Measurements from ENCODE around the gene LONRF3. TPM values are rescaled to one million over a fixed set of nuclear protein-coding genes. Genes with fewer than 3 reads are reported as not detected.

The LONRF3 gene
- total RNA-seq, 1 donor from 2014 or later, result 0.30 TPM

DNA sequence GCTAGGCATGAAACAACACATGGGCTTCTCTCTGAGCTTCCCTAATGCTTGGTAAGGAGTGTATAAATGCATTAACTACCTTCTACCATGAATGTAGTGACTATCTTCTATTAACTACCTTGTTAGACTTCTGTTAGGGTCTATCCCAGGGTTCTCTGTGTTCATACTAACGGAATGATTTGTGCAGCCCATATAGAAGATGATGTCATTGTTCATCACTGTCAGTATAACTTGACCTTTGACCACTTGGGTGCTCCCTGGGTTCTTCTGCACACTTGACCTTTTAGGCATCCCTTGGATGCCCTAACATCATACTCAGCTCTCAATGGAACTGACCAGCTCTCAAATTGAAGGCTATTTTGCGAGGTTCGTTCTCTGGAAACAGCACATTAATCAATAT, 67.6 kb downstream of the LONRF3 start:
- TF ChIP-seq, protein P1, sequence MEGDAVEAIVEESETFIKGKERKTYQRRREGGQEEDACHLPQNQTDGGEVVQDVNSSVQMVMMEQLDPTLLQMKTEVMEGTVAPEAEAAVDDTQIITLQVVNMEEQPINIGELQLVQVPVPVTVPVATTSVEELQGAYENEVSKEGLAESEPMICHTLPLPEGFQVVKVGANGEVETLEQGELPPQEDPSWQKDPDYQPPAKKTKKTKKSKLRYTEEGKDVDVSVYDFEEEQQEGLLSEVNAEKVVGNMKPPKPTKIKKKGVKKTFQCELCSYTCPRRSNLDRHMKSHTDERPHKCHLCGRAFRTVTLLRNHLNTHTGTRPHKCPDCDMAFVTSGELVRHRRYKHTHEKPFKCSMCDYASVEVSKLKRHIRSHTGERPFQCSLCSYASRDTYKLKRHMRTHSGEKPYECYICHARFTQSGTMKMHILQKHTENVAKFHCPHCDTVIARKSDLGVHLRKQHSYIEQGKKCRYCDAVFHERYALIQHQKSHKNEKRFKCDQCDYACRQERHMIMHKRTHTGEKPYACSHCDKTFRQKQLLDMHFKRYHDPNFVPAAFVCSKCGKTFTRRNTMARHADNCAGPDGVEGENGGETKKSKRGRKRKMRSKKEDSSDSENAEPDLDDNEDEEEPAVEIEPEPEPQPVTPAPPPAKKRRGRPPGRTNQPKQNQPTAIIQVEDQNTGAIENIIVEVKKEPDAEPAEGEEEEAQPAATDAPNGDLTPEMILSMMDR (conservative IDR thresholded peaks at IDR 0.05), result no peak
- Mint-ChIP-seq H3K27ac (ENCODE audit: unreplicated experiment) (no peak overlapping the region), H3K4me3 (no peak overlapping the region), H3K27me3 (ENCODE audit: low read depth) (no peaks in the 10 kb centered on the region), H3K36me3 (ENCODE audit: low read depth) (no peaks in the 10 kb centered on the region), H3K9me3 (peaks cover 3% of the 10 kb centered on the region), H3K4me1 (no peaks in the 10 kb centered on the region)
- DNase-seq (ENCODE audit: low read depth, low spot score), result no peak

- Mint-ChIP-seq H3K4me1 (no peaks in the 10 kb centered on the region), H3K27me3 (ENCODE audit: low read depth) (no peaks in the 10 kb centered on the region), H3K4me3 (no peak overlapping the region), H3K36me3 (ENCODE audit: low read depth) (no peaks in the 10 kb centered on the region), H3K9me3 (peaks cover 3% of the 10 kb centered on the region), H3K27ac (ENCODE audit: unreplicated experiment) (no peak overlapping the region)
- TF ChIP-seq, protein P1 (conservative IDR thresholded peaks at IDR 0.05), result no peak
- DNase-seq (ENCODE audit: low read depth, low spot score), result no peak
Measured at GRCh38 chrX:119042996-119043395, 68.6 kb downstream of the LONRF3 start.

DNA sequence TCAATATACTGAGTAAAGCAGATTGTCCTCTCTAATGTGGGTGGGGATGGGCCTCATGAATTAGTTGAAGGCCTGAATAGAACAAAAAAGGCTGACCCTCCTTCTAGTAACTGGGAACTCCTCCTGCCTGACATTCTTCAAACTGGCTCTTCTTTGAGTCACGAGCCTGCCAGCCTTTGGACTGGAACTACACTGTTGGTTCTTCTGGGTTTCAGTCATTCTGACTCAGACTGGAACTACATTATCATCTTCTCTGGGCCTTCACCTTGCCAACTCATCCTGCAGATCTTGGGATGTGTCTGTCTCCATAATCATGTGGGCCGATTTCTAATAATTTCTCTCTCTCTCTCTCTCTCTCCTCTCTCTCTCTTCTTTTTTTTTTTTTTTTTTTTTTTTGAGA, 71.5 kb downstream of the LONRF3 start:
- TF ChIP-seq, protein P1 (conservative IDR thresholded peaks at IDR 0.05), result no peak
- Mint-ChIP-seq H3K4me1 (no peaks in the 10 kb centered on the region), H3K27me3 (ENCODE audit: low read depth) (no peaks in the 10 kb centered on the region), H3K4me3 (no peak overlapping the region), H3K9me3 (peaks cover 16% of the 10 kb centered on the region), H3K27ac (ENCODE audit: unreplicated experiment) (no peak overlapping the region), H3K36me3 (ENCODE audit: low read depth) (no peaks in the 10 kb centered on the region)
- no peak for DNase-seq (ENCODE audit: low read depth, low spot score)

DNA sequence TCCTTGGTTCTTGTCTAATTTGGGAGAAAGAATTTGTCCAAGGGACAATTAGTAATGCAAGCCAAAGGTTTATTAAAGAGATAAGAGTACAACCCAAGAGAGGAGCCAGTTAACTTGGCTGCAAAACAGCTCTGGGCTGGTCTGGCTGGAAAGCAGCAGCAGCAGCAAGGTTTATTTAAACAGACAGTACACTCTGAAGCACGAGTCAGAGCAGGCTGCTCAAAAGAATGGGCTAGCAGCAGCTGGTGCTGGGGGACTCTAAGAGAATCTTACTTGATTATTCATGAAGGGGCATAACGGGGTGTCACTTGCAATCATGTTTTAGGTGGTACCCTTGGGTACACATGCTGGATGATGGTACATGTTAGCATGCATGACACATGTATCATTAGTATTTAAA, 81.3 kb downstream of the LONRF3 start:
- peak overlapping the region; percentile 78 for H3K27ac Mint-ChIP-seq (ENCODE audit: unreplicated experiment)
- H3K9me3 Mint-ChIP-seq, result peaks cover 4% of the 10 kb centered on the region
- TF ChIP-seq, protein P1 (conservative IDR thresholded peaks at IDR 0.05), result no peak
- H3K4me3 Mint-ChIP-seq, result no peak overlapping the region
- DNase-seq (ENCODE audit: low read depth, low spot score), result no peak
- H3K36me3 Mint-ChIP-seq (ENCODE audit: low read depth), result no peaks in the 10 kb centered on the region
- H3K4me1 Mint-ChIP-seq, result no peaks in the 10 kb centered on the region
- H3K27me3 Mint-ChIP-seq (ENCODE audit: low read depth), result no peaks in the 10 kb centered on the region

DNA sequence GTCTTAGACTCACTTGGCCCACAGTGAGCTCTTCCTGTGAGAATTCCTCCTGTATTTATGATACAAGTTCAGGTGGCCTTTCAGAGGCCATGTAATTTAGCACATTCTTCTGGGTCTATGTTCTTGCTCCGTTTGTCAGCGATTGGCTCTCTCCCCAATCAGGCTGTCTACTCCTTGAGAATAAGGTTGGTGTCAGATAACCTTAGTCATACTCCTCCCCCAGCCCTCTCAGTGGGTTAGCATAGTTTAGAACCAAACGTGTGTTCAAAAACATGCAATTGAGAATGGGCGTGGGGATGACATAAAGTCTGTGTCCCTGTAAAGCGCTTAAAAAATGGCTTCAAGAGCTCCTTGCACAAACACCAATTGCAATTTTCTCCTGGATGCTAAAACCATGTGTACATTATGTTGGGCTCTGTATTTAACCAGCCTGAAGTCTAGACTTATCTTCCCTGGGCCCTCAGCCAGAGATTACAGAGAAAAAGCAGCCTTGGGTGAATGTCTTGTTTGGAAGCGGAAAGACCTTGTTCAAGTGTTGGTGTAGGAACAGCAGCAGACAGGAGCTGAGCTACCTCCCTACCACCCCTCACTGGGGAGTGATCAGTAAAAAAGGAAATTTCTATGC, 88.4 kb downstream of the LONRF3 start:
- Mint-ChIP-seq H3K9me3 (no peaks in the 10 kb centered on the region), H3K4me1 (no peaks in the 10 kb centered on the region), H3K27me3 (ENCODE audit: low read depth) (no peaks in the 10 kb centered on the region), H3K27ac (ENCODE audit: unreplicated experiment) (no peak overlapping the region), H3K36me3 (ENCODE audit: low read depth) (no peaks in the 10 kb centered on the region), H3K4me3 (no peak overlapping the region)
- TF ChIP-seq, protein P1 (conservative IDR thresholded peaks at IDR 0.05), result no peak
- no peak for DNase-seq (ENCODE audit: low read depth, low spot score)

All from neural crest cell (in vitro differentiated cells).